ENCODE results near the gene TNXB. TPM values are rescaled to one million over a fixed set of nuclear protein-coding genes. Genes with fewer than 3 reads are reported as not detected.
"Not testable (repeated sequence)": the region's sequence is repeated elsewhere in the genome, so short reads cannot be mapped to it uniquely, and the experiment has no call there.

TNXB gene
- total RNA-seq, 1 experiment from 2014 or later: 1.8 TPM

GRCh38 chr6:32056254-32056653 lies 52.9 kb downstream of the TNXB start:
- ATAC-seq: no peak

DNA sequence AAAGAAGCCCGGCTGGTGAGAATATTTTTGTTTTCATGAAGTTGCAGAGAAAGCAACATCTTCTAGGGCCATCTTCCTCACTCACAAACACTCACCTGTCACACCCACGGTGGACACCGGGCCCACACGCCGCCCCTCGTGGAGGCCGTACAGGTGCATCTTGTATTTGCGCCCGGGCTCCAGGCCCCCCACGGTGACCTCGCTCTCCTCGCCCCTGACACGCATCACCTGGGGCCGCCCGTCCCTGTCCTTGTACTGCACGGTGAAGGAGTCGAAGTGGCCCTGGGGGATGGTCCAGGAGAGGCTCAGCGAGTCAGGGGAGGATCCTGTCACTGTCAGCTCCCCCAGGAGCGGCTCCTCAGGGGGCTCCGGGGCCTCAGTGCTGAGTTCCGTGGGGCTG lies 53.4 kb downstream of the TNXB start:
- DNase-seq (ENCODE audit: low read depth, low spot score); POLR2A ChIA-PET; H3K36me3 ChIP-seq (ENCODE audit: control insufficient read depth, insufficient read depth, low read length); H3K27me3 ChIP-seq (ENCODE audit: control insufficient read depth, insufficient read depth, low read length); intact Hi-C loops (cut with micrococcal nuclease; ENCODE audit: unreplicated experiment); H3K9me3 ChIP-seq (ENCODE audit: control insufficient read depth, insufficient read depth, low read depth, low read length); in situ Hi-C loops (cut with HindIII; ENCODE audit: low pct_unique_long_range_greater_than_20kb, low sequenced_read_pairs); H3K4me3 ChIP-seq (ENCODE audit: low read depth in 2 of 2, low read length in 2 of 2); H3K4me1 ChIP-seq (ENCODE audit: control insufficient read depth, insufficient read depth, low read length); ATAC-seq; BruUV-seq (replicated peaks); H3K27ac ChIP-seq (ENCODE audit: low read length); CTCF ChIA-PET: not testable (repeated sequence)

More at GRCh38 chr6:32056254-32056653, 52.9 kb downstream of the TNXB start:
- no peak overlapping the region for H3K27ac ChIP-seq (ENCODE audit: low read length)
- no peaks in the 10 kb centered on the region for H3K4me1 ChIP-seq (ENCODE audit: control insufficient read depth, insufficient read depth, low read length)
- BruUV-seq (replicated peaks): no TSS peak
- intact Hi-C loops (cut with micrococcal nuclease; ENCODE audit: unreplicated experiment) (no loop called here), in situ Hi-C loops (cut with HindIII; ENCODE audit: low pct_unique_long_range_greater_than_20kb, low sequenced_read_pairs) (no loop called here)
- TF ChIP-seq SIN3A (IDR thresholded peaks at IDR 0.05; ENCODE audit: borderline replicate concordance, insufficient read depth, low read depth, low read length): no peak
- no peaks in the 10 kb centered on the region for H3K27me3 ChIP-seq (ENCODE audit: control insufficient read depth, insufficient read depth, low read length)
- no peak for DNase-seq (ENCODE audit: low read depth, low spot score)
- ChIA-PET POLR2A (no interaction called here), CTCF (no interaction called here)
- no peak overlapping the region for H3K4me3 ChIP-seq (ENCODE audit: low read depth in 2 of 2, low read length in 2 of 2)
- no peaks in the 10 kb centered on the region for H3K36me3 ChIP-seq (ENCODE audit: control insufficient read depth, insufficient read depth, low read length)
- no peaks in the 10 kb centered on the region for H3K9me3 ChIP-seq (ENCODE audit: control insufficient read depth, insufficient read depth, low read depth, low read length)

- H3K27me3 ChIP-seq (ENCODE audit: control insufficient read depth, insufficient read depth, low read length); H3K4me3 ChIP-seq (ENCODE audit: low read depth in 2 of 2, low read length in 2 of 2); H3K9me3 ChIP-seq (ENCODE audit: control insufficient read depth, insufficient read depth, low read depth, low read length); intact Hi-C loops (cut with micrococcal nuclease; ENCODE audit: unreplicated experiment); BruUV-seq (replicated peaks); ATAC-seq; in situ Hi-C loops (cut with HindIII; ENCODE audit: low pct_unique_long_range_greater_than_20kb, low sequenced_read_pairs); H3K36me3 ChIP-seq (ENCODE audit: control insufficient read depth, insufficient read depth, low read length); CTCF ChIA-PET; H3K27ac ChIP-seq (ENCODE audit: low read length); DNase-seq (ENCODE audit: low read depth, low spot score); H3K4me1 ChIP-seq (ENCODE audit: control insufficient read depth, insufficient read depth, low read length): not testable (repeated sequence)
- POLR2A ChIA-PET: interaction anchor here (0.5 kb wide), 1 partner anchor 137 kb away, joined by 8 read pairs; no protein-coding TSS in a partner anchor
These were observed 55.8 kb downstream of the TNXB start for GRCh38 chr6:32053314-32053713.

GRCh38 chr6:32052626-32053025 lies 56.5 kb downstream of the TNXB start:
- H3K4me3 ChIP-seq (ENCODE audit: low read depth in 2 of 2, low read length in 2 of 2); intact Hi-C loops (cut with micrococcal nuclease; ENCODE audit: unreplicated experiment); DNase-seq (ENCODE audit: low read depth, low spot score); H3K36me3 ChIP-seq (ENCODE audit: control insufficient read depth, insufficient read depth, low read length); H3K4me1 ChIP-seq (ENCODE audit: control insufficient read depth, insufficient read depth, low read length); BruUV-seq (replicated peaks); ATAC-seq; in situ Hi-C loops (cut with HindIII; ENCODE audit: low pct_unique_long_range_greater_than_20kb, low sequenced_read_pairs); H3K27me3 ChIP-seq (ENCODE audit: control insufficient read depth, insufficient read depth, low read length); H3K9me3 ChIP-seq (ENCODE audit: control insufficient read depth, insufficient read depth, low read depth, low read length); H3K27ac ChIP-seq (ENCODE audit: low read length): not testable (repeated sequence)
- ChIA-PET POLR2A (interaction anchor here (0.6 kb wide), 1 partner anchor 283 kb away, joined by 5 read pairs; no protein-coding TSS in a partner anchor), CTCF (interaction anchor here (0.5 kb wide), 1 partner anchor 145 kb away, joined by 6 read pairs; no protein-coding TSS in a partner anchor)

- Histone ChIP-seq H3K4me1 (ENCODE audit: control insufficient read depth, insufficient read depth, low read length) (no peaks in the 10 kb centered on the region), H3K27ac (ENCODE audit: low read length) (no peak overlapping the region), H3K9me3 (ENCODE audit: control insufficient read depth, insufficient read depth, low read depth, low read length) (no peaks in the 10 kb centered on the region), H3K4me3 (ENCODE audit: low read depth in 2 of 2, low read length in 2 of 2) (no peak overlapping the region), H3K36me3 (ENCODE audit: control insufficient read depth, insufficient read depth, low read length) (no peaks in the 10 kb centered on the region), H3K27me3 (ENCODE audit: control insufficient read depth, insufficient read depth, low read length) (no peaks in the 10 kb centered on the region)
- POLR2A ChIA-PET: no interaction called here
- no peak for ATAC-seq
- TF ChIP-seq POLR2AphosphoS5 (IDR thresholded peaks at IDR 0.05; ENCODE audit: low read depth, low read length) (no peak), CTCF (IDR thresholded peaks at IDR 0.05) (no peak), SIN3A (IDR thresholded peaks at IDR 0.05; ENCODE audit: borderline replicate concordance, insufficient read depth, low read depth, low read length) (no peak), TCF7L2 (IDR thresholded peaks at IDR 0.05; ENCODE audit: low read depth, low read length) (no peak)
- TF ChIP-seq, protein P1, sequence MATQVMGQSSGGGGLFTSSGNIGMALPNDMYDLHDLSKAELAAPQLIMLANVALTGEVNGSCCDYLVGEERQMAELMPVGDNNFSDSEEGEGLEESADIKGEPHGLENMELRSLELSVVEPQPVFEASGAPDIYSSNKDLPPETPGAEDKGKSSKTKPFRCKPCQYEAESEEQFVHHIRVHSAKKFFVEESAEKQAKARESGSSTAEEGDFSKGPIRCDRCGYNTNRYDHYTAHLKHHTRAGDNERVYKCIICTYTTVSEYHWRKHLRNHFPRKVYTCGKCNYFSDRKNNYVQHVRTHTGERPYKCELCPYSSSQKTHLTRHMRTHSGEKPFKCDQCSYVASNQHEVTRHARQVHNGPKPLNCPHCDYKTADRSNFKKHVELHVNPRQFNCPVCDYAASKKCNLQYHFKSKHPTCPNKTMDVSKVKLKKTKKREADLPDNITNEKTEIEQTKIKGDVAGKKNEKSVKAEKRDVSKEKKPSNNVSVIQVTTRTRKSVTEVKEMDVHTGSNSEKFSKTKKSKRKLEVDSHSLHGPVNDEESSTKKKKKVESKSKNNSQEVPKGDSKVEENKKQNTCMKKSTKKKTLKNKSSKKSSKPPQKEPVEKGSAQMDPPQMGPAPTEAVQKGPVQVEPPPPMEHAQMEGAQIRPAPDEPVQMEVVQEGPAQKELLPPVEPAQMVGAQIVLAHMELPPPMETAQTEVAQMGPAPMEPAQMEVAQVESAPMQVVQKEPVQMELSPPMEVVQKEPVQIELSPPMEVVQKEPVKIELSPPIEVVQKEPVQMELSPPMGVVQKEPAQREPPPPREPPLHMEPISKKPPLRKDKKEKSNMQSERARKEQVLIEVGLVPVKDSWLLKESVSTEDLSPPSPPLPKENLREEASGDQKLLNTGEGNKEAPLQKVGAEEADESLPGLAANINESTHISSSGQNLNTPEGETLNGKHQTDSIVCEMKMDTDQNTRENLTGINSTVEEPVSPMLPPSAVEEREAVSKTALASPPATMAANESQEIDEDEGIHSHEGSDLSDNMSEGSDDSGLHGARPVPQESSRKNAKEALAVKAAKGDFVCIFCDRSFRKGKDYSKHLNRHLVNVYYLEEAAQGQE (IDR thresholded peaks at IDR 0.05; ENCODE audit: insufficient read depth in 1 of 2, low read depth in 2 of 2, low read length in 1 of 2): no peak
- no TSS peak for BruUV-seq (replicated peaks)
- CTCF ChIA-PET: no interaction called here
- DNase-seq (ENCODE audit: low read depth, low spot score): no peak
- intact Hi-C loops (cut with micrococcal nuclease; ENCODE audit: unreplicated experiment) (no loop called here), in situ Hi-C loops (cut with HindIII; ENCODE audit: low pct_unique_long_range_greater_than_20kb, low sequenced_read_pairs) (no loop called here)
These were observed 58.6 kb downstream of the TNXB start for GRCh38 chr6:32050562-32050961.
